K562 (cell line): Measurements from ENCODE around the gene RPUSD1. TPM values are rescaled to one million over a fixed set of nuclear protein-coding genes. Genes with fewer than 3 reads are reported as not detected.

Experiments
- ATAC-seq: fragments of 200-7000 bp; cut with Tn5 transposase; 3 replicates; pipeline ENCODE4 v1.9.1; 2020; ENCODE audit warnings: moderate library complexity
- BruUV-seq: library from RNA; stranded (reverse); fragments of 400-500 nt; replicated peaks from 2 replicates; lab custom pipeline; 2021; lab: Mats Ljungman, UMichigan
- CTCF ChIA-PET: fragments of 300-600 bp; formaldehyde crosslinking; extraction: SDS; loops from one replicate; lab custom pipeline; 2021; ENCODE audit warnings: low intra/inter-chr PET ratio; lab: Yijun Ruan, JAX
- POLR2A ChIA-PET: fragments of 300-600, 350-650 bp; sonication (Branson Sonifier 250); formaldehyde crosslinking; extraction: SDS; loops from one replicate; lab custom pipeline; 2021; ENCODE audit warnings: antibody characterized with exemption, inconsistent platforms; lab: Yijun Ruan, JAX
- DNase-seq, 4 experiments: peaks; one replicate each; pipeline versions ENCODE4 v3.0.0 to v3.0.0-alpha.2; 2011 to 2018; ENCODE audit warnings: low spot score in 3 of 4, mixed read lengths in 3 of 4; ENCODE audit errors: extremely low read depth in 1 of 4
- FAIRE-seq: peaks from 2 replicates; lab custom pipeline; 2011; peaks lifted over from hg19 to GRCh38; lab: Jason Lieb, UNC
- H2AFZ ChIP-seq: 2 replicates; pipeline ENCODE4 v1.6.0; 2011; ENCODE audit warnings: low read depth, low read length, control low read depth, inconsistent platforms
- H3K27ac ChIP-seq: fragments of 200-600 bp; 3 replicates; pipeline ENCODE4 v1.8.0; 2011; ENCODE audit warnings: low read depth, mild to moderate bottlenecking, control low read depth, inconsistent platforms, low read length, moderate library complexity, mixed read lengths; ENCODE audit errors: extremely low read depth
- H3K27me3 ChIP-seq, 2 experiments: fragments of 300-600 bp in 1 of 2; 2 replicates in 1 of 2; 3 replicates in 1 of 2; pipeline versions ENCODE4 v1.6.0 to v1.8.0; 2011; ENCODE audit warnings: inconsistent platforms in 2 of 2, low read length in 2 of 2, mild to moderate bottlenecking in 1 of 2, mixed read lengths in 1 of 2, moderate library complexity in 1 of 2; ENCODE audit not compliant: control insufficient read depth in 2 of 2, insufficient read depth in 2 of 2
- H3K36me3 ChIP-seq: fragments of 300-600 bp; 3 replicates; pipeline ENCODE4 v1.8.0; 2011; ENCODE audit warnings: mild to moderate bottlenecking, low read length, inconsistent platforms; ENCODE audit not compliant: control insufficient read depth, insufficient read depth
- H3K4me1 ChIP-seq, 2 experiments: fragments of 200-600 bp in 1 of 2; replicated peaks in 1 of 2; 2 replicates in 1 of 2; 3 replicates in 1 of 2; pipeline versions ENCODE4 v1.5.1 to v1.8.0; 2011; ENCODE audit warnings: inconsistent platforms in 2 of 2, low read length in 2 of 2, mild to moderate bottlenecking in 1 of 2, mixed read lengths in 1 of 2, moderate library complexity in 1 of 2; ENCODE audit not compliant: control insufficient read depth in 2 of 2, insufficient read depth in 2 of 2
- H3K4me2 ChIP-seq: 2 replicates; pipeline ENCODE4 v1.6.1; 2011; ENCODE audit warnings: low read length, control low read depth, inconsistent platforms, mixed read lengths; ENCODE audit not compliant: insufficient read depth
- H3K4me3 ChIP-seq: fragments of 200-600 bp; sonication (generic), shearing (Covaris generic); 2 replicates; pipeline ENCODE4 v1.5.1; 2016; ENCODE audit warnings: control low read depth, inconsistent platforms
- H3K79me2 ChIP-seq: fragments of 200-600 bp; 3 replicates; pipeline ENCODE4 v1.8.0; 2011; ENCODE audit warnings: low read length, inconsistent platforms; ENCODE audit not compliant: control insufficient read depth, insufficient read depth
- H3K9ac ChIP-seq, 2 experiments: 2 replicates each; pipeline versions ENCODE4 v1.6.0 to v1.6.1; 2011; ENCODE audit warnings: low read depth in 2 of 2, low read length in 2 of 2, control low read depth in 1 of 2, inconsistent platforms in 1 of 2, mild to moderate bottlenecking in 1 of 2, mixed read lengths in 1 of 2; ENCODE audit not compliant: insufficient read depth in 1 of 2
- H3K9me1 ChIP-seq: one replicate; pipeline ENCODE4 v1.6.0; 2011; ENCODE audit warnings: inconsistent platforms, mild to moderate bottlenecking, low read length, moderate library complexity; ENCODE audit not compliant: control insufficient read depth, insufficient read depth
- H3K9me3 ChIP-seq: replicated peaks from 2 replicates; pipeline ENCODE4 v1.5.1; 2011; ENCODE audit warnings: low read depth, low read length, inconsistent platforms; ENCODE audit not compliant: control insufficient read depth, insufficient read depth
- H4K20me1 ChIP-seq: replicated peaks from 2 replicates; pipeline ENCODE4 v1.6.1; 2011; ENCODE audit warnings: low read length, inconsistent platforms, mixed read lengths; ENCODE audit not compliant: control insufficient read depth, insufficient read depth
- E2F1 ChIP-seq: sonication (generic); formaldehyde crosslinking; IDR thresholded peaks from 2 replicates; pipeline ENCODE4 v1.8.1; 2023; ENCODE audit warnings: mild to moderate bottlenecking, missing genetic modification reagents, moderate library complexity
- EP400 ChIP-seq: fragments of 450-650 bp; IDR thresholded peaks from 2 replicates; pipeline ENCODE4 v1.6.1; 2017; ENCODE audit warnings: antibody characterized with exemption, mild to moderate bottlenecking, moderate library complexity
- ESRRB ChIP-seq: fragments of 250-450 bp; sonication (Bioruptor Pico); IDR thresholded peaks from 2 replicates; pipeline ENCODE4 v1.5.0; 2020; ENCODE audit warnings: mild to moderate bottlenecking, moderate library complexity, borderline replicate concordance
- ETS2 ChIP-seq: IDR thresholded peaks from 2 replicates; pipeline ENCODE4 v1.6.1; 2016; ENCODE audit warnings: borderline replicate concordance, missing genetic modification characterization, mild to moderate bottlenecking, moderate library complexity, missing compliant biosample characterization; ENCODE audit not compliant: poor library complexity, severe bottlenecking
- HOXB6 ChIP-seq: fragments of 250-450 bp; sonication (Bioruptor Pico); IDR thresholded peaks from 2 replicates; pipeline ENCODE4 v1.5.1; 2022; ENCODE audit warnings: mild to moderate bottlenecking, borderline replicate concordance
- ID3 ChIP-seq, 2 experiments: fragments of 250-450 bp in 1 of 2; fragments of 450-650 bp in 1 of 2; sonication (Bioruptor Pico) in 1 of 2; IDR thresholded peaks; 2 replicates each; pipeline versions ENCODE4 v1.6.1 to v1.8.0; 2016 to 2021; ENCODE audit warnings: mild to moderate bottlenecking in 2 of 2, moderate library complexity in 2 of 2, missing compliant biosample characterization in 1 of 2, missing genetic modification characterization in 1 of 2
- LCOR ChIP-seq: sonication (generic); formaldehyde crosslinking; IDR thresholded peaks from 2 replicates; pipeline ENCODE4 v1.8.0; 2022; ENCODE audit warnings: mild to moderate bottlenecking, missing genetic modification reagents
- POLR2G ChIP-seq: fragments of 200-400 bp; formaldehyde crosslinking; IDR thresholded peaks from 2 replicates; pipeline ENCODE4 v1.6.1; 2017; ENCODE audit warnings: low read depth, mild to moderate bottlenecking, antibody characterized with exemption, low read length, moderate library complexity
- RBM14 ChIP-seq: fragments of 200-400 bp; formaldehyde crosslinking; IDR thresholded peaks from 2 replicates; pipeline ENCODE4 v1.6.1; 2018; ENCODE audit warnings: low read depth, mild to moderate bottlenecking, low read length, moderate library complexity, borderline replicate concordance; ENCODE audit not compliant: insufficient read depth
- ZNF133 ChIP-seq: fragments of 250-450 bp; sonication (Bioruptor Pico); IDR thresholded peaks from 2 replicates; pipeline ENCODE4 v1.4.0; 2020; ENCODE audit warnings: mild to moderate bottlenecking
- ZNF282 ChIP-seq: sonication (generic); formaldehyde crosslinking; IDR thresholded peaks from 2 replicates; pipeline ENCODE4 v1.8.1; 2023; ENCODE audit warnings: missing genetic modification reagents
- ZNF717 ChIP-seq: fragments of 250-450 bp; sonication (Bioruptor Pico); IDR thresholded peaks from 2 replicates; pipeline ENCODE4 v1.5.0; 2021
- WGBS: fragments of 100-300 bp; shearing (Covaris generic); methylation state at CpG from one replicate; pipeline ENCODE4 v1.1.6; 2016; ENCODE audit warnings: low coverage, mixed read lengths; ENCODE audit not compliant: insufficient coverage; ENCODE audit errors: missing lambda C conversion rate; 5-methylcytosine and 5-hydroxymethylcytosine counted together
- in situ Hi-C: fragments of 300-500 bp; cut with MboI; formaldehyde crosslinking; loops from 4 replicates; pipeline ENCODE4 v1.15.0; 2018; ENCODE audit warnings: inconsistent platforms, mixed read lengths
- intact Hi-C: fragments of 100-400 bp; cut with micrococcal nuclease; formaldehyde crosslinking; loops from 2 replicates; pipeline ENCODE4 v1.14.2; 2022
- polyA plus RNA-seq, 8 experiments: library from polyadenylated mRNA; depleted of rRNA in 4 of 8; stranded (reverse) in 5 of 8; unstranded in 3 of 8; fragments of >200 nt; fragmentation: Nextera tagmentation in 2 of 8; fragmentation: Illumina TruSeq in 1 of 8; extraction: Ambion mirVana in 2 of 8; extraction: Trizol in 1 of 8; gene quantifications; 2 replicates each; pipeline versions ENCODE4 v1.2.1 to v1.2.3, GENCODE V29; 2011 to 2014; ENCODE audit warnings: inconsistent platforms in 1 of 8, missing spikeins in 1 of 8
- total RNA-seq, 7 experiments: library from RNA; depleted of rRNA in 6 of 7; stranded (reverse); fragments of >200 nt in 6 of 7; fragmentation: Illumina TruSeq in 2 of 7; extraction: Trizol in 2 of 7; gene quantifications; 2 replicates each; pipeline versions ENCODE4 v1.2.1 to v1.2.3, GENCODE V29; 2011 to 2021; ENCODE audit warnings: low replicate concordance in 1 of 7

Gene RPUSD1
- total and polyA plus RNA-seq, 9 of the 15 experiments (the other 6 are each of a cell fraction or from before 2014, with no cell fraction given) = 0.45 to 56.6 (median 12.0) TPM

- BruUV-seq = no TSS peak
- ATAC-seq (no peak), FAIRE-seq (no peak), DNase-seq (no peak)
- Histone ChIP-seq H3K4me3 (no peak overlapping the region), H4K20me1 (no peaks in the 10 kb centered on the region), H3K36me3 (no peaks in the 10 kb centered on the region), H3K4me1 (peaks cover 0 to 35% of the 10 kb centered on the region in 2 experiments; a peak in 2 of 5 replicates), H3K27me3 (peaks cover 40 to 90% of the 10 kb centered on the region in 2 experiments), H3K4me2 (no peak overlapping the region), H3K9ac (peak overlapping the region in 1 of 2 experiments; percentile 52; a peak in 1 of 4 replicates), H3K27ac (no peak overlapping the region), H3K9me1 (no peaks in the 10 kb centered on the region), H3K79me2 (no peaks in the 10 kb centered on the region), H2AFZ (no peak overlapping the region), H3K9me3 (no peaks in the 10 kb centered on the region; the same call in 1 of the 2 replicates)
- ChIA-PET CTCF (no interaction called here), POLR2A (interaction anchor here (0.7 kb wide), 1 partner anchor 120 kb away, joined by 4 read pairs; no protein-coding TSS in a partner anchor)
- 8% methylated on average over 68 of the region's 71 CpGs for WGBS
- in situ Hi-C loops = no loop called here
- intact Hi-C loops = no loop called here
- TF ChIP-seq ETS2 (tag) = no peak
- TF ChIP-seq POLR2G = peak; percentile 33; the same call in 1 of the 2 replicates
Observed at GRCh38 chr16:817001-817906, 29.1 kb upstream of the RPUSD1 start.

GRCh38 chr16:815861-816260 lies 27.7 kb upstream of the RPUSD1 start:
- CTCF ChIA-PET = interaction anchor here (0.6 kb wide), 1 partner anchor 287 kb away, joined by 4 read pairs; no protein-coding TSS in a partner anchor
- intact Hi-C loops = no loop called here
- no peak for TF ChIP-seq ZNF133
- TF ChIP-seq ZNF717 (CRISPR knock-in tag) = no peak
- no peak for TF ChIP-seq ID3 (CRISPR knock-in tag; IDR thresholded peaks at IDR 0.05)
- no peak for TF ChIP-seq ID3 (tag; IDR thresholded peaks at IDR 0.05)
- no peak for TF ChIP-seq LCOR
- no peak for TF ChIP-seq ZNF282
- no peak for TF ChIP-seq EP400
- TF ChIP-seq RBM14 = no peak
- TF ChIP-seq ESRRB (CRISPR knock-in tag) = no peak
- no peak for TF ChIP-seq HOXB6 (CRISPR knock-in tag)
- TF ChIP-seq E2F1 (CRISPR knock-in tag) = no peak

More at GRCh38 chr16:815861-816260, 27.7 kb upstream of the RPUSD1 start:
- no TSS peak for BruUV-seq
- H3K79me2 ChIP-seq = no peaks in the 10 kb centered on the region
- POLR2A ChIA-PET = no interaction called here
- in situ Hi-C loops = no loop called here
- FAIRE-seq = no peak
- ATAC-seq = no peak
- H3K9me3 ChIP-seq = no peaks in the 10 kb centered on the region; the same call in 1 of the 2 replicates
- H3K4me2 ChIP-seq = no peak overlapping the region
- peaks cover 40 to 86% of the 10 kb centered on the region in 2 experiments for H3K27me3 ChIP-seq
- no peak overlapping the region for H3K4me3 ChIP-seq
- H3K9me1 ChIP-seq = no peaks in the 10 kb centered on the region
- no peaks in the 10 kb centered on the region for H3K36me3 ChIP-seq
- no peak overlapping the region for H2AFZ ChIP-seq
- 26% methylated on average over 14 of the region's 15 CpGs for WGBS
- H3K27ac ChIP-seq = no peak overlapping the region
- no peaks in the 10 kb centered on the region for H4K20me1 ChIP-seq
- peak overlapping the region in 1 of 2 experiments; percentile 58; a peak in 1 of 4 replicates for H3K9ac ChIP-seq
- no peak for DNase-seq
- peaks cover 0 to 31% of the 10 kb centered on the region in 2 experiments; a peak in 2 of 5 replicates for H3K4me1 ChIP-seq
